CD4-positive, alpha-beta T cell treated with Interferon alpha-2 for 1 hour (primary cell): ENCODE data around the gene COLEC12.

ENCODE experiments used
- DNase-seq, 2 donors: peaks; one replicate each; pipeline ENCODE4 v3.0.0-alpha.2; 2020 to 2022

COLEC12 gene

GRCh38 chr18:473802-474201 lies 26.7 kb downstream of the COLEC12 start:
- no peak for DNase-seq

- no peak for DNase-seq
Measured at GRCh38 chr18:471716-472115, 28.8 kb downstream of the COLEC12 start.

- no peak for DNase-seq
Measured at GRCh38 chr18:470661-471501, 29.6 kb downstream of the COLEC12 start.

- DNase-seq = no peak
Measured at GRCh38 chr18:468955-469790, 31.3 kb downstream of the COLEC12 start.

DNA sequence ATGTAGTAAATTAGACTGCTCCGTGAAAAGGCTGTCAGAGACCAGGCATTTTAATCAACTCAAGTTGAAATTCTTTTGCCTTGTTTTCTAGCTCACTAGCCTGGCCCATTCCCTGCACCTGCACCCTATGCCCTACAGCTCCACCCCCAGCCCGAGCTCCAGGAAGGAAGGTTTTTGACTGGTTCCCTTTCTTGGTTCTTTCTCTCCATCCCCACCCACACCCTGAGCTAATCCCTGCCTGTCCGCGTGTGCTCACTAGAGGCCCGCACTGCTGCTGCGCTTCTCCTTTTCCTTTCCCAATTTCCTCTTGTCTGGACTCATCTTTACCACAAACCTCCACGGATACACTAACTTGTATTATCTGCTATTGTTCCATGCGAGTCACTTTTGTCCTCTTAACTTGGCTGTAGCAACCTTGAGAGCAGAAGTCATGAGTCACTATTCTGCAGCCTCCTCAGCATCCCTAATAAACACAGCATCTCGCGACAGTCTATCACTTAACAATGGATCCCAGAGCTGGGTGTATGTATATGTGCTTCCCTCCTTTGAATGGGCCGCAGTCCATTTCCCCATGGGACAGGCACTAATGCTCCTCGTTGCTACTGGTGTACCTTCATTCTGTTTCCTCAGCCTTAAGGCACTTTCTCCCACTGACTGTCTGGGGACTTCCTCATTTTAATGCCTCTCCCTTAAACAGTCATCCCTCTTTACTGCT lies 36.5 kb downstream of the COLEC12 start:
- DNase-seq = peak in 1 of 2 donors; percentile 12

DNA sequence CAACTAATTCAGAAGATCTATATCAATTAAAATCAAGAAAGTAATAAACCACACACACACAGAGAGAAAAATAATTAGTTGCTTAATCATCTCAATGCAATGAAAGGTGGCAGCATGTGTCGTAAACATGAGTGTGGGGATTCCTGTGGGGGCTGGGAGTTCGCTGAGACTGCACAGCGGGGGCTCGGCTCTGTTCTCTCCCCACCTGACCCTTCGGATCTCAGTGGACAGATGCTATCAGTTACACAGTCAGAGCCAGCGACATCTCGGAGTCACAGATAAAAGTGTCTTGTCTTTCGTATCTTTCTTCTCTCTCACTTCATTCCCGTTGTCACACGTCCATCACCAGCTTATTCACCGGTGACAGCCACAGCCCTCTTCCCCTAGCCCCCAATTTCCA lies 37.1 kb downstream of the COLEC12 start:
- DNase-seq = no peak

DNA sequence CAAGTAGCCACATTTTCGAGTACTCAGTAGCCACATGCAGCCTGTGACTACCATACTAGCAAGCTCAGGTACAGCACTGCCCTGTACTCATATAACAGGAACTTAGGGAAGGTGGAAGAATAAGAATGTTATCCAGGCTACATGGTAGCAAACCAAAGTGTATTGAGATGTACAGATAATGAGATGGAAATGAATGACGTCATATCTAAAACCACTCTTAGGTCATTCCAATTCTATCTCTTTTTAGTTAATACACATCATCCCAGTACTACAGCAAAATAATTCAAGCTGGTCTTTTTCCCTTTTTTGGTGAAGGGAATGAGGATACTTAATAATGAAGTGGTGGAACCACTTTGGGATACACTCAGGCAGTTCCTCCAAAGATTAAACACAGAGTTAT lies 38.7 kb downstream of the COLEC12 start:
- no peak for DNase-seq

GRCh38 chr18:460791-461190 lies 39.7 kb downstream of the COLEC12 start:
- no peak for DNase-seq

DNA sequence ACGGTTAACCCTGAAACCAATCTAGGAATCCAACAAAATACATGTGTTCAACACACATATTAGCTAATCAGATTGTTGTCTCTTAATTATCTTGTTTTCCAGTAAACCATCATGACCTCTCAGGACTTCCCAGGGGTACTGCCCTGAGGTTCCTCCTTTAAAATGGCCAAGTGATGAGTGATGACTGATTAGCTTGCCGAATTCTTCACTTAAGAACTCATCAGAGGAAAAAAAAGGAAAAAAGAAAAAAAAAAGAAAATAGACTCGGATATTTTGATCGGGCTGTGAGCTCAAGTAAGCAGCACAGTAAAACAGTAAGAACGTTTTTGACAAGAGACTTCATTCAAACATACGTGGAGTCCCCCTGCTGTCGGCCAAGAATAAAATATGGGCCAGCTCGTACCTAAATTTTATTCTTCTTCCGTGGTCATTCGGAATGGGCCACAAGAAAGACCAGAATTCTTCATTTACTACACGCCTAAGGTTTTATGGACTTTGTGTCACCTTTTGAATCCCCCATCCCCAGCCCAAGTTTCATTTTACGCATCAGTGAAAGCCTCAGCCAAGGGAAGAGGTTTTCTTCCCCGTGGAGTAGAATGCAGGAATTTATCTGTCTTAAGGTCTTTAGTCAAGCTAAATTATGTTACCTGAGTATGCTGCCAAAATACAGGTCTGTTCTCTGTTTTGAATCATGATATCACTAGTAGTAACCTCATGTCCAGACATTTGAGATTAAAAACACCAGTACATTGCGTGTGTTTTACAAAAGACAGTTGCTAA lies 40.5 kb downstream of the COLEC12 start:
- no peak for DNase-seq

GRCh38 chr18:457521-458412 lies 42.7 kb downstream of the COLEC12 start:
- DNase-seq = no peak

- DNase-seq = no peak
Measured at GRCh38 chr18:457140-457519, 43.4 kb downstream of the COLEC12 start.

DNA sequence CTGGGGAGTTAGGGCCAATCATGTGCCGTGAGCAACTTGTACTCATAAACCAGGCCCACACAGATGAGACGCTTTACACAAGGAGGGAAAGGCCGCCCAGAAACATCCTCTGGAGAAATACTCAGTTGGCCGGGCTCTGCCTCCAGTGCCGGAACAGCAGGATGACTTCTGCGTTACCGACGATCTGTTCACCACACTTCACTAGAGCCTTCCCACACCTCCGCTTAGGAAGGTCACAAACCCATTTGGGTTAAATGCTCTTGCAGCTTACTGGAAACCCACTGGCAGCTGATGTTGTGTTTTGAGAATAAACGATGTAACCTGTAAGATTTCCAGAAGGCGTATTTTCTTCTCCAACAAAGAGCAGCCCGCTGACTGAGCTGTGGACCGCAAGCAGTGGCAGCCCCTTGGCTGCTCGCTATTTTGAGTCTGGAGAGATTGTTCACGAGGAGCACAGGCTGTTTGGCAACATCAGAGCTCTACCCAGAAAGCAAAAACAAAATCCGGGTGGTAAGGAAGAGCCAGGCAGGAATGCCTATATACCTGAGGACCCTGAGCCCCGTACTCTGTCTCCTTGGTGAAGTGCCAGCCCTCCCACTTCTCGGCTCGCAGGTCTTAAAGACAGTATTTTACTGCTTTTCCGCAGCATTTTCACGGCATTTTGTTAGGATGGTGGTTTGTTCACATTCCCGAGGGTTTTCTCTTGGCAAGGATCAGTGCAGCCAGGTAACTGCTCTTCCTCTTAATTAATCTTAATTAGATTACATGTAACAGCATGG lies 44.0 kb downstream of the COLEC12 start:
- no peak for DNase-seq

DNA sequence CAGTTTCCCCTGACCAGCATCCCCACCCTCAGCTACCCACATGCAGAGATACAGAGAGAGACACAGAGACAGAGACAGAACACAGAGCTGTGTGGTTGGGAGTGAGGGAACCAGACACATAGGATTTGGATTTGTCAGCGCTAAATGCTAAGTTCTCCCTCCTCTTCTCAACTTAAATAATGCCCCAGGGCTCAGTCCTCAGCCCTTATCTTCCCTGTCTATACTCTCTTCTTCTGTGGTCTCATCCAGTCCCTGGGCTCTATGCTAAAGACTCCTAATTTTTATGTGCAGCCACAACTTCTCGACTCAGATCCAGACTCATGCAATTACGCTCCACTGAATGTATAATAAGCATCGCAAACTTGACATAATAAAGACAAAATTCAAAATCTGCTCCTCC lies 47.1 kb downstream of the COLEC12 start:
- no peak for DNase-seq

DNA sequence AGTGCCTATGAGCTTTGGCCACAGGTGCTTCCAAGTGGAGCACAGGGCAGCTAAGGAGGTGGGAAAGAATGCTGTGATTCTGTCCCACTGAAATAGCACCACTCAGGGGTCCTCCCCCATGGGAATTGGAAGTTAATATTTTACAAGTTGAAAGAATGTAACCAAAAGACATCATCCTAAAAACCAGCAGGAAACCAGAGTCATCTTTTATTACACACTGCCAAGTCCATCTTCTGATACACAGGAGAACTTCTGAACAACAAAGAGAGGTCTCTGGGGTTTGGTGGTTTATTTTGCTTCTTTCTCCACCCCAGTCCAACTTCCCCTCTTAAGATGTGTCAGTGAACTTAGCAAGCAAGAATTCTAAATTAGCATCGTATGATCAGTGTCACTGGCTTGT lies 47.7 kb downstream of the COLEC12 start:
- no peak for DNase-seq

GRCh38 chr18:449374-449773 lies 51.1 kb downstream of the COLEC12 start:
- no peak for DNase-seq

GRCh38 chr18:448116-448790 lies 52.2 kb downstream of the COLEC12 start:
- DNase-seq = no peak

GRCh38 chr18:446941-447560 lies 53.5 kb downstream of the COLEC12 start:
- no peak for DNase-seq

DNA sequence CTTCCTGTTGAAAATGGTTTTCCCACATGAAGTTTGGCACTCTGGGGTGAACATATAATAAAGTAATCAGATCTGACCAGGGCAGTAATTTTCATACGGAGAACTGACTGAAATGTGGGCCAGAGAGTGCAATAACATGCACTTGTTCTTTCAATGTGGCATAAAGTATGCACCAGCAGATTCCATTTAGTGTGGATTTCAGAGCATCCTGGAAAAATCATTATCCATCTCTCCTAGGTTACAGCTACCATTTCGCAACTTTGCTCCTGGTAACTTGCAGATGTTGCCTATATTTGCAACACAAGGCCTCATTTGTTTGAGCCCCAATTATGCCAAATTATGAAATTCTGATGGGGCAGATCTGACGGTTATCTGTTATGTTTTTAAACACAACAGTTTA lies 55.4 kb downstream of the COLEC12 start:
- no peak for DNase-seq

- no peak for DNase-seq
Measured at GRCh38 chr18:438571-438970, 61.9 kb downstream of the COLEC12 start.

- DNase-seq = no peak
Measured at GRCh38 chr18:435940-436339, 64.6 kb downstream of the COLEC12 start.
